Kidney glomerular epithelial cell (primary cell): ENCODE results near the gene ITPKA.
"Not testable (repeated sequence)": the region's sequence is repeated elsewhere in the genome, so short reads cannot be mapped to it uniquely, and the experiment has no call there.

Experiments
- DNase-seq: peaks from one replicate; lab custom pipeline; 2025; lab: John Stamatoyannopoulos, UW

ITPKA gene

GRCh38 chr15:41493205-41493901, at the start of gene ITPKA:
ITPKA (plus strand) TSS chr15:41493874; CDS start chr15:41493928, 54 bp downstream.
- DNase-seq = peak; percentile 41

DNA sequence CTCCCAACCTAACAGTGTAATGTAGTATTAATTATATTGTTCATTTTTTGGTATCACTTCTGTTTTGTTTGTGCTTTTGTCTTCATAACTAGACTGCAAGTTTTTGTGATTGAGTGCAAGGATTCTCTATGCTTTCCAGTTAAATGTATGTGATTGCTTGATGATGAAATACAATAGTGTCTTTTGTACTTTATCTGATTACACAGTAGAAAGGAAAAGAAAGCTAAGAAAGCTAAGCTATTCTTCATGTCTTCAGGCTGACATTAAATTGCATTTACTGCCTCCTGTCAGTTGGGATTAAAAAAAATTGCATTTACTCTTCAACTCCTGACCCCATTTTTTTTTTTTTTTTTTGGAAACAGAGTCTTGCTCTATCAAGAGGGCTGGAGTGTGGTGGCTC, 48.3 kb upstream of the ITPKA start:
- no peak for DNase-seq

DNA sequence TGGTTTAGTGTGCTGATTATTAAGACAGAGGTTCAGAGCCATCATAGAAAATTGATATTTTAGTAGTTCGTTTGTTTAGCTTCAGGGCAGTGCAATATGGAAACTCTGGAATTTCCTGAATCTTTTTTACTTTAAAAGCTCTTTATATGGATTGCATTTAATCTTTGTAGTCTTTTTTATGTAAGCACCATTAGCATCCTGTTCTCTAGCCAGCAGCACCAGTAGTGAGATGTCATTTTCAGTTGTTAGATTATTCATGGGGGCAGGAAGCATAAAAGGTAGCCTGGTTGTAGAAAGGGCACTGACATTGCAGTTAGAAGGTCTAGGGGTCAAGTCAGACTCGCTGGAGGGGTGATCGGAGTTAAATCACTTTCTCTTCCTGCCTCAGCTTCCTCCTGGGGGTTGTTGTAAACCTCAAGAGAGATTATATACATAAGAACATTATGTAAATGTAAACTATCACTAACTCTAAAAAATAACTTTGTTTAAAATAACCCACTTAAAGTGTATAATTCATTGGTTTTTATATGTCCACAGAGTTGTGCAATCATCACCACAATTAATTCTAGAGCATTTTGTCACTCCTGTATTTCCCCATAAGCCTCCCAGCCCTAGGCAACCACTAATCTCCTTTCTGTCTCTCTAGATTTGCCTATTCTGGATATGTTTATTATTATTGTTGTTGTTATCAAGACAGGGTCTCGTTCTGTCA, 31.4 kb upstream of the ITPKA start:
- no peak for DNase-seq

DNA sequence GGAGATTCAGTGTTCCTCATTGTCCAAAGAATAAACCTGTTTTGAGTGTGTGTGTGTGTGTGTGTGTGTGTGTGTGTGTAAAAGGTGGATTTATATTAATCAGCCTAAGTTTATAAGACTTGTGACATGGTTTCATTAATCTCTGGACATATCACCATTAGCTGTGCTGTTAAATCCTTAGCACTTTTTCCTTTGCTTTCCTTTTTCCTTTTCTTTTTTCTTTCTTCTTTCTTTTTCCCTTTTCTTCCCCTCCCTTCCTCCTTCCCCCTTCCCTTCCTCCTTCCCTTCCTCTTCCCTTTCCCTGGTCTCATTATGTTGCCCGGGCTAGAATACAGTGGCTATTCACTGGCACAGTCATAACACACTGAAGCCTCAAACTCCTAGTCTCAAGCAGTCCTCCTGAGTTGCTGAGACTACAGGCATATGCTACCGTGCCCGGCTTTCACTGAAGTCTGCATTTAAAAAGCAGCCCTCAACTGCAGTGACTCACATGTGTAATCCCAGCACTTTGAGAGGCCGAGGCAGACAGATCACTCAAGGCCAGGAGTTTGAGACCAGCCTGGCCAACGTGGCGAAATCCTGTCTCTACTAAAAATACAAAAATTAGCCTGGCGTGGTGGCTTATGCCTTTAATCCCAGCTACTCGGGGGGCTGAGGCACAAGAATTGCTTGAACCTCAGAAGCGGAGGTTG, 28.6 kb upstream of the ITPKA start:
- no peak for DNase-seq

DNA sequence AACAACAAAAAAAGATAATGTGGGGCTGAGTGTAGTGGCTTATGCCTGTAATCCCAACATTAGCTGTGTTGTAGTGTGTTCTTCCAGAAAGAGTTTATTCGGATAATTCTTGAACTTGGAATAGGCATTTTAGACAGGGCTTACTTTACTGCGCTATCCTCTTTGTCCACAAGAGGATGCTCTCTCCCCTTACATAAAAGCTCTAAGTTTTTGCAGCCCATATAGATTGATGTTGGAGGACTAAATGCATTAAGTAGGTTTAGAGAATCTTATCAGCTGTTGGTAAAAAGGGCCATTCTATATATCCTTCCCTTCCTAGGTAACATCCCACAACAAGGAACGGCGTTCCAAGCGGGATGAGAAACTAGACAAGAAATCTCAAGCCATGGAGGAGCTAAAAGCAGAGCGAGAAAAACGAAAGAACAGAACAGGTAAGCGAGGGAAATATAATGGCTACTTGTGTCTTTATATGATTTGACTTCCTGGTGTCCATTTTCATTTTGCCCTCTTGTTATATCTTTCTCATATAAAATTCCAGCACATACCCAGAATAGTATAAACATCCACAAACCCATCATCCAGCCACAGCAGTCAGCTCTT, 27.8 kb upstream of the ITPKA start:
- peak; percentile 35 for DNase-seq

- DNase-seq = no peak
Observed at GRCh38 chr15:41466711-41467110, 27.0 kb upstream of the ITPKA start.

GRCh38 chr15:41469644-41470043, 24.0 kb upstream of the ITPKA start:
- not testable (repeated sequence) for DNase-seq

DNA sequence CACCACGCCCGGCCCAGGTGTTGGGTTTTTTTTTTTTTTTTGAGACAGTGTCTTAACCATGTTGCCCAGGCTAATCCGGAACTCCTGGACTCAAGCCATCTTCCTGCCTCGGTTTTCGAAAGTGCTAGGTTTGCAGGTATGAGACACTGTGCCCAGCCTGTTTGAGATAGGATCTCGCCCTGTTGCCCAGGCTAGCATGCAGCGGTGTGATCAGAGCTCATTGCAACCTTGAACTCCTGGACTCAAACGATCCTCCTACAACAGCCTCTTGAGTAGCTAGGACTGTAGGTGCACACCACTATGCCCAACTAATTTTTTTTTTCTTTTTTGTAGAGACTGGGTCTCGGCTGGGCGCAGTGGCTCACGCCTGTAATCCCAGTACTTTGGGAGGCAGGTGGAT, 20.3 kb upstream of the ITPKA start:
- no peak for DNase-seq

GRCh38 chr15:41474436-41474835, 19.2 kb upstream of the ITPKA start:
- DNase-seq = no peak

- no peak for DNase-seq
Observed at GRCh38 chr15:41474941-41475340, 18.7 kb upstream of the ITPKA start.

DNA sequence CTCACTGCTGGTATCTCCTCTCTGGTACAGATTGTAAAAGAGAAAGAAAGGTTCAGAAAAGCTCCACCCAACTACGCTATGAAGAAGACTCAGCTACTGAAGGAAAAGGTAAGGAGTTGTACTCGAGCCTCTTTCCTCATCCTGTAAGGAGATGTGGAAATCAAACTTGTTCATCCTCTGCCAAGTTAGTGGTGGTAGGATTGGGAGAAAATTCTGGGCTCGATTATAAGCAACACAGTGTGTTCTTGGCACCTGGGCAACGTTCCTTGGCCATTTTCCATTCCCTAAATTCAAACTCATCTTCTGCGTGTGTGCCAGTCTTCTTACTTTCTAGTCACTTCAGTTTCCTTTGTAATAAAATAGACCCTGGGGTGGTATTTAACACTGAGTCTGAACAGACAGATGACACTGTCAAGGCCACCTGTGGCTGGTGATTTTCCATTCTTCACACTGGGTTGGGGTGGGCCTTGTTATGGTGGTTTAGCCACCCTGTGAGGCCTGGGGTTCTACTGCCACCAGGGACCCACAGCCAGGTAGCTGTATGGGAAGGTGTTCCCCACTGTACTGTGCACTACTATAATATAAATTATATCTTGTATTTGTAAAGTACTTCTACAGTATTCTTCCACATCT, 17.1 kb upstream of the ITPKA start:
- DNase-seq = no peak

DNA sequence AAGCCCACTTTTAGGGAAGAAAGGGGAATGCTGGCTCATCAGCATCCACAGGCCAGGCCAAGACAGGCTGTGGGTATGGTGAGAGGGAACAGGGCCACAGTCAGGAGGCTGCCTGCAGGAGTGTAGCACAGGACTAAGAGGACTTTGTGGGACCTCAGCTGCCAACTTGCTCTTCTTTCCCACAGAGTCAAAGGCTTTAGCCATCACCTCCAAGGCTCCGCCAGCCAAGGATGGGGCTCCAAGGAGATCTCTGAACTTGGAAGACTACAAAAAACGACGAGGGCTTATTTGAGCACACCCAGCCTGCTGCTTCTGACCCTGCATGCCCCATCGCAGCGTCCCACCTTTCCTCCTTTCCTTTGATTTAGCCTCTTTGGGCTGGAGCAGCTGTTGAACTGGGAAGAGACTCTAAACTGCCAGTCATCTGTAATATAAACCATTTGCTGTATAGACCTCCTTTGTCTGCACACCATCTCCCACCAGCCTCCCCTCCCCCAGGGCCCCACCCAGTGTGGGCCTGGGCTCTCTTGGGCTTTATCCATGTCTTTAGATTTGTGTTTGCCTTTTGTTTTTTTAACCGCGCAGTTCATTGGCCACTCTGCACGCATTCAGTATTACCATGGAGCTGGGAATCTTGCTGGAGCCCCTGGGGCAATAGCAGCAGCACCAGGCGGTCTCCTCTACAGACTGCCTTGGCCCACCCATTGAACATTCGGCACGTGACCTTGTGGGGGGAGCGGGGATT, 13.1 kb upstream of the ITPKA start:
- DNase-seq = no peak

DNA sequence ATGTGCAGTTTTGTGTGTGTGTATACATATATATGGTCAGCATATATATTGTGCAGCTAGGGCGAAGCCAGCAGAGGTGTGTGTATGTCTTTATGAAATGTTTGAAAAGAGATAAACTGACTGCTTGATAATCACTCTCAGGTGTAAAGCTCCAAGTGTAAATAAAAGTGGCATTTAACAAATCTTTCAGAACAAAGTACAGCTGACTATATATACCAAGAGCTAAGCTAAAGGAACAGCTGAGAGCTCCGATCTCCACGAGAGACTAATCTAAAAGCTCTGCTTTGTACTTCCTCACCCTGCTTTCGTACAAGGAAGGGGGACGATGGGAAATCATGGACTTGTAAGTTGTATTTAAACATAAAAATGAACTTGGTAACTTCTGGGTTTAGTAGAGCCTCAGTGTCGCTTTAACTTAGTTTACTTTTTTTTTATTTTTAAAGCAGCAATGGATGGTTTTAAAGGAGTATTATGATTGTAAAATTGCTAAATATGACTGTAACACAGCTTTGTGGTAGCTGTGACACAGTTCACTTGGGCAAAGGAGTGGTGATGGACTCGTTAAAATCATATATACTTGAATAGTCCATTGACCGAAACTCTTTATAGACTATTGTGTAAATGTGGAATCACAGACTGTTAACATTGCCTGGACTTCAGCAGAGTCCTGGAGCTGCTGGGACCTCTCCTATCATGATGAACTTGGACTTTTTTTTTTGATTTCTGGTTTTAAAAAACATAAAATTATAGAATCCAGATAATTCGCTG, 11.4 kb upstream of the ITPKA start:
- no peak for DNase-seq

DNA sequence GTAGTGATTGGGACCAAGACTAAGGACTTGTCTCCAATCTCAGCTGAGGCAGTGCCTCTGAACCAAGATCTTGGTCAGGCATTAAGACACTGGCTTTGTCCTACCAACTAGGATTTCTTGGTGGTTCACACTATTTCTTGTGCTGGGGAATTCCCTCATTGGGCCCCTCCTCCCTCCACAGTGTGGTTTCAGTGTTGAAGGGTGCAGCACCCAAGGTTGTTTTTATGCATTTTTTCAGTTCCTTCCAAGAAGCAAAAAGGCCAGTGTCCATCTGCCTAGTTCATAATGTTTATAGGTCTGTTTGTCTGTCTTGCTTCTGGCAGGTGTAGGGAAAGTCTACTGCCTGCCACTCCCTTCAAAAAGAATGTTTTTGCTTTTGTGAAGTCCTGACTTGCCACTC, 10.6 kb upstream of the ITPKA start:
- DNase-seq = no peak

GRCh38 chr15:41483519-41483918, 10.2 kb upstream of the ITPKA start:
- DNase-seq = no peak

GRCh38 chr15:41484937-41485625, 8.6 kb upstream of the ITPKA start:
- DNase-seq = no peak

DNA sequence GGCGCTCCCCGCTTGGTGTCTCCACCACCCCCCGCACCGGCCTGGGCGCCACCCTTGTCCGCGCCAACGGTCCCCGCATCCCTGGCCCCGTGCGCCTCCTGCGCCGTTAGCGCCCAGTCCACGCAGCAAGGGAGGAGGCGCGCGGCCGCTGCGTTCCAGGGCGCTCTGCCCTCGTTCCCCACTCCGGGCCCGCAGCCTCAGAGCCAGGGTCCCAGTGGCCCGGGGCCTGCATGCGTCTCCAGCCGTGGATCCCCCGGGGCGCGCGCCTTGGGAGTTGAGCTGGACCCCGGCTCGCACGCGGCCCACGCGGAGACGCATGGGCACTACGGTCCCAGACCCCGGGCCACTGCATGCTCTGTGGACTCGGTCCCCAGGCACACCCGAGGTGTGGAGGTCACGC, 7.4 kb upstream of the ITPKA start:
- DNase-seq = no peak

- DNase-seq = peak; percentile 39
Observed at GRCh38 chr15:41487381-41487780, 6.3 kb upstream of the ITPKA start.

GRCh38 chr15:41487802-41488201, 5.9 kb upstream of the ITPKA start:
- peak; percentile 39 for DNase-seq

GRCh38 chr15:41489641-41490040, 4.0 kb upstream of the ITPKA start:
- no peak for DNase-seq
